Hepatocyte (in vitro differentiated cells): Measurements from ENCODE around the gene KLHL8. TPM values are rescaled to one million over a fixed set of nuclear protein-coding genes. Genes with fewer than 3 reads are reported as not detected.

Experiments used
- DNase-seq: peaks from one replicate; pipeline ENCODE4 v3.0.0-alpha.2; 2016; ENCODE audit warnings: low spot score
- H2AFZ ChIP-seq: fragments of 200-600 bp; sonication (generic); 2 replicates; pipeline ENCODE4 v1.6.0; 2016; ENCODE audit warnings: antibody characterized with exemption, mild to moderate bottlenecking
- H3K27ac ChIP-seq: fragments of 200-600 bp; sonication (generic); 2 replicates; pipeline ENCODE4 v1.5.1; 2016; ENCODE audit warnings: mild to moderate bottlenecking
- H3K27me3 ChIP-seq: fragments of 200-600 bp; sonication (generic); 2 replicates; pipeline ENCODE4 v1.6.1; 2016
- H3K36me3 ChIP-seq: fragments of 200-600 bp; sonication (generic); replicated peaks from 2 replicates; pipeline ENCODE4 v1.5.1; 2016; ENCODE audit warnings: low read depth; ENCODE audit not compliant: insufficient read depth
- H3K4me1 ChIP-seq: fragments of 200-600 bp; sonication (generic); 2 replicates; pipeline ENCODE4 v1.5.1; 2016; ENCODE audit warnings: mild to moderate bottlenecking, moderate library complexity; ENCODE audit not compliant: insufficient read depth
- H3K4me2 ChIP-seq: fragments of 200-600 bp; sonication (generic); 2 replicates; pipeline ENCODE4 v1.6.0; 2016
- H3K4me3 ChIP-seq: fragments of 200-600 bp; sonication (generic); 2 replicates; pipeline ENCODE4 v1.5.1; 2016; ENCODE audit warnings: mild to moderate bottlenecking
- H3K79me2 ChIP-seq: fragments of 200-600 bp; sonication (generic); 2 replicates; pipeline ENCODE4 v1.6.0; 2017; ENCODE audit warnings: mild to moderate bottlenecking
- H3K9me2 ChIP-seq: fragments of 200-600 bp; sonication (generic); replicated peaks from 2 replicates; pipeline ENCODE4 v1.6.0; 2017; ENCODE audit warnings: mild to moderate bottlenecking; ENCODE audit not compliant: insufficient read depth
- H3K9me3 ChIP-seq: fragments of 200-600 bp; sonication (generic); 2 replicates; pipeline ENCODE4 v1.5.1; 2016; ENCODE audit warnings: low read depth, mild to moderate bottlenecking
- H4K20me1 ChIP-seq: fragments of 200-600 bp; sonication (generic); 2 replicates; pipeline ENCODE4 v1.6.0; 2016; ENCODE audit warnings: mild to moderate bottlenecking; ENCODE audit not compliant: insufficient read depth, poor library complexity, severe bottlenecking
- CTCF ChIP-seq: fragments of 200-600 bp; sonication (generic); IDR thresholded peaks from 2 replicates; pipeline ENCODE4 v1.5.1; 2016; ENCODE audit warnings: antibody characterized with exemption, mild to moderate bottlenecking; ENCODE audit not compliant: poor library complexity
- EZH2 ChIP-seq: fragments of 200-600 bp; sonication (generic); IDR thresholded peaks from 2 replicates; pipeline ENCODE4 v1.6.1; 2016; ENCODE audit warnings: antibody characterized with exemption, mild to moderate bottlenecking, borderline replicate concordance
- EZH2phosphoT487 ChIP-seq: fragments of 200-600 bp; sonication (generic); IDR thresholded peaks from one replicate; pipeline ENCODE4 v1.6.1; 2018; ENCODE audit warnings: antibody characterized with exemption, mild to moderate bottlenecking, low read depth, moderate library complexity; ENCODE audit not compliant: unreplicated experiment, severe bottlenecking
- WGBS: methylation state at CpG from one replicate; pipeline ENCODE4 v1.1.6; 2016; ENCODE audit warnings: low lambda C conversion rate; ENCODE audit errors: missing lambda C conversion rate; 5-methylcytosine and 5-hydroxymethylcytosine counted together
- polyA plus RNA-seq: library from polyadenylated mRNA; unstranded; fragments of >200 nt; fragmentation: Nextera tagmentation; extraction: Ambion mirVana; gene quantifications from 2 replicates; pipeline ENCODE4 v1.2.1, GENCODE V29; 2016
- total RNA-seq: library from RNA; depleted of rRNA; stranded (reverse); fragments of >200 nt; gene quantifications from 2 replicates; pipeline ENCODE4 v1.2.3, GENCODE V29; 2014

KLHL8 gene
- total and polyA plus RNA-seq, 2 experiments from 2014 or later = 10.0 to 23.9 TPM

- H2AFZ ChIP-seq = no peak overlapping the region
- no peaks in the 10 kb centered on the region for H3K9me3 ChIP-seq
- H3K36me3 ChIP-seq = no peaks in the 10 kb centered on the region
- TF ChIP-seq CTCF = no peak
- TF ChIP-seq EZH2 = no peak
- TF ChIP-seq EZH2phosphoT487 = no peak
- 52% methylated on average over 3 of the region's 3 CpGs for WGBS
- H3K4me1 ChIP-seq = no peaks in the 10 kb centered on the region
- no peak overlapping the region for H3K4me2 ChIP-seq
- H3K9me2 ChIP-seq = no peaks in the 10 kb centered on the region
- no peaks in the 10 kb centered on the region for H3K79me2 ChIP-seq
- H3K27me3 ChIP-seq = no peaks in the 10 kb centered on the region
- peak overlapping the region; percentile 7 for H3K27ac ChIP-seq
- H4K20me1 ChIP-seq = no peaks in the 10 kb centered on the region
- DNase-seq = no peak
- H3K4me3 ChIP-seq = no peak overlapping the region
Measured at GRCh38 chr4:87257523-87257922, 37.1 kb upstream of the KLHL8 start.

GRCh38 chr4:87255755-87256154 is 35.3 kb upstream of the KLHL8 start:
- H3K4me2 ChIP-seq = no peak overlapping the region
- H3K36me3 ChIP-seq = no peaks in the 10 kb centered on the region
- H2AFZ ChIP-seq = no peak overlapping the region
- 80% methylated on average over 1 of the region's 1 CpG for WGBS
- H3K4me1 ChIP-seq = no peaks in the 10 kb centered on the region
- no peak overlapping the region for H3K4me3 ChIP-seq
- H3K9me2 ChIP-seq = no peaks in the 10 kb centered on the region
- H3K9me3 ChIP-seq = no peaks in the 10 kb centered on the region
- TF ChIP-seq EZH2 (no peak), CTCF (no peak), EZH2phosphoT487 (no peak)
- no peak for DNase-seq
- H3K27me3 ChIP-seq = no peaks in the 10 kb centered on the region
- H3K79me2 ChIP-seq = no peaks in the 10 kb centered on the region
- no peak overlapping the region for H3K27ac ChIP-seq
- no peaks in the 10 kb centered on the region for H4K20me1 ChIP-seq

DNA sequence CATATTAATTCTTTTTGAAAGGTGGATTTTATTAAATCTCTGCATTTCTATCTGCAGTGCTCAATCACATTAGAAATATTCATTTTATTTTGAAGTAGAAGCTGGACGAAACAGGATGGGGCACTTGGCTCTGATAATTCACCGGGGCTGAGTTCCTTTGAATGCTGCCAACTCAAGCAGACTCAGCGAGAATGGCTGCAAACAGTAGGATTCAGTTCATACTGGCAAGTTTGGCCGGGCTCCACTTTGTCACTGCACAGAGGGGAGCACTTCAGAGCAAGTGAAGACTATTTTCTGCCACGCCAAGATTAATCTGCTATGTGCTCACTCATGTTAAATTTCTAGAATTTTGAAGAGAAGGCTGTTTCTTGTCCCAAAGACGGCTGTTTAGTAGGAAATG is 30.7 kb upstream of the KLHL8 start:
- Histone ChIP-seq H3K27me3 (no peaks in the 10 kb centered on the region), H3K4me3 (no peak overlapping the region), H3K79me2 (no peaks in the 10 kb centered on the region), H3K4me2 (no peak overlapping the region), H3K9me2 (no peaks in the 10 kb centered on the region), H3K9me3 (no peaks in the 10 kb centered on the region), H4K20me1 (no peaks in the 10 kb centered on the region), H2AFZ (no peak overlapping the region), H3K36me3 (no peaks in the 10 kb centered on the region), H3K27ac (no peak overlapping the region), H3K4me1 (no peaks in the 10 kb centered on the region)
- no peak for TF ChIP-seq EZH2
- no peak for TF ChIP-seq CTCF
- no peak for TF ChIP-seq EZH2phosphoT487
- 85% methylated on average over 6 of the region's 6 CpGs for WGBS
- no peak for DNase-seq

DNA sequence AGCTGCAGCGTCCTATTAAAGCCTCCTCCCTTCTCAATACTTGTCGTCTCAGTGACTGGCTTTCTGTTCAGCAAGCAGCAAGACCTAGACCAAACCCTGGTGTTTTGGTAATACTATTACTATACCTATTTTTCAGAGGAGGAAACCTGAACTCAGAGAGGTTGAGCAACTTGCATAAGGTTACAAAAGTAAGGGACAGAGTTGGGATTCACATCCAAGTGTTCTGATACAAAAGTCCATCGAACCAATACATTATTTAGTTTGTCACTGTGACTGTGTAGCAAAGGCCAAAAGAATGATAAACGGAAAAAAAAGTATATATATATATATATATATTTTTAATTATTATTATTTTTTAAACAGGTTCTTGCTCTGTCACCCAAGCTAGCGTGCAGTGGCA is 29.9 kb upstream of the KLHL8 start:
- Histone ChIP-seq H3K9me3 (no peaks in the 10 kb centered on the region), H3K4me1 (no peaks in the 10 kb centered on the region), H3K9me2 (no peaks in the 10 kb centered on the region), H3K79me2 (no peaks in the 10 kb centered on the region), H3K27ac (no peak overlapping the region), H3K36me3 (no peaks in the 10 kb centered on the region), H4K20me1 (no peaks in the 10 kb centered on the region), H2AFZ (no peak overlapping the region), H3K4me2 (no peak overlapping the region), H3K4me3 (no peak overlapping the region), H3K27me3 (no peaks in the 10 kb centered on the region)
- TF ChIP-seq CTCF (no peak), EZH2 (no peak), EZH2phosphoT487 (no peak)
- WGBS = 74% methylated on average over 5 of the region's 5 CpGs
- DNase-seq = no peak
